NB4 (cell line): ENCODE measurements around the gene GAS7.

Experiments
- DNase-seq: peaks from one replicate; pipeline ENCODE4 v3.0.0; 2010; ENCODE audit warnings: low read depth
- H3K4me3 ChIP-seq: one replicate; pipeline ENCODE4 v1.5.1; 2011; ENCODE audit warnings: mild to moderate bottlenecking, low read depth, low read length, moderate library complexity
- MYC ChIP-seq: IDR thresholded peaks from 2 replicates; pipeline ENCODE4 v1.6.1; 2011; ENCODE audit warnings: low read depth, low read length
- POLR2A ChIP-seq: IDR thresholded peaks from 2 replicates; pipeline ENCODE4 v1.6.1; 2011; ENCODE audit warnings: mild to moderate bottlenecking; ENCODE audit not compliant: insufficient read length; ENCODE audit errors: extremely low read depth
- TF ChIP-seq, protein P1 (sequence below): IDR thresholded peaks from one replicate; pipeline ENCODE4 v1.5.1; 2012; ENCODE audit warnings: low read depth, low read length
- TF ChIP-seq, protein P2 (sequence below): IDR thresholded peaks from 2 replicates; pipeline ENCODE4 v1.6.1; 2011; ENCODE audit warnings: low read depth, low read length

Gene GAS7

DNA sequence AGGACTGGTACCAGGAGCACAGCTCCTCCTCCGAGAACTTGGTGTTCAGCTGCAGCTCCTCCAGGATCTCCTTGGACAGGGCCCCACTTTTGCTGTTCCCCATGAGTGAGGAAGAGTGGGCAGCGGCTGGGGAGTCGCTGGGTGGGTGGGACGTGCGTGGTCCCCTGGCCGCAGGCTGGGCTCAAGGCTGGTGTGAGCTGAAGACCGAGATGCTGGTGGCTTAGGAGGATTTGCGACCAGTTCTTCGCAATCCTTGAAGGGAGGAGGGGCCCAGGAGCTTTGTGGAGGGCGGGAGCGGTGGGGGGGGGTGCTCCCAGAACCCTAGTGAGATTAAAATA, 293.4 kb downstream of the GAS7 start, which contains the start of gene RCVRN:
RCVRN (minus strand) TSS at position 194 of the 338 bp plus-strand sequence; CDS start at position 103, 91 bp downstream.
- no peak within 1 kb of the TSS for H3K4me3 ChIP-seq
- no peak for DNase-seq
- TF ChIP-seq POLR2A: no peak
- TF ChIP-seq, protein P1, sequence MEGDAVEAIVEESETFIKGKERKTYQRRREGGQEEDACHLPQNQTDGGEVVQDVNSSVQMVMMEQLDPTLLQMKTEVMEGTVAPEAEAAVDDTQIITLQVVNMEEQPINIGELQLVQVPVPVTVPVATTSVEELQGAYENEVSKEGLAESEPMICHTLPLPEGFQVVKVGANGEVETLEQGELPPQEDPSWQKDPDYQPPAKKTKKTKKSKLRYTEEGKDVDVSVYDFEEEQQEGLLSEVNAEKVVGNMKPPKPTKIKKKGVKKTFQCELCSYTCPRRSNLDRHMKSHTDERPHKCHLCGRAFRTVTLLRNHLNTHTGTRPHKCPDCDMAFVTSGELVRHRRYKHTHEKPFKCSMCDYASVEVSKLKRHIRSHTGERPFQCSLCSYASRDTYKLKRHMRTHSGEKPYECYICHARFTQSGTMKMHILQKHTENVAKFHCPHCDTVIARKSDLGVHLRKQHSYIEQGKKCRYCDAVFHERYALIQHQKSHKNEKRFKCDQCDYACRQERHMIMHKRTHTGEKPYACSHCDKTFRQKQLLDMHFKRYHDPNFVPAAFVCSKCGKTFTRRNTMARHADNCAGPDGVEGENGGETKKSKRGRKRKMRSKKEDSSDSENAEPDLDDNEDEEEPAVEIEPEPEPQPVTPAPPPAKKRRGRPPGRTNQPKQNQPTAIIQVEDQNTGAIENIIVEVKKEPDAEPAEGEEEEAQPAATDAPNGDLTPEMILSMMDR: no peak
- TF ChIP-seq, protein P2, sequence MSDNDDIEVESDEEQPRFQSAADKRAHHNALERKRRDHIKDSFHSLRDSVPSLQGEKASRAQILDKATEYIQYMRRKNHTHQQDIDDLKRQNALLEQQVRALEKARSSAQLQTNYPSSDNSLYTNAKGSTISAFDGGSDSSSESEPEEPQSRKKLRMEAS: no peak
- no peak for TF ChIP-seq MYC

DNA sequence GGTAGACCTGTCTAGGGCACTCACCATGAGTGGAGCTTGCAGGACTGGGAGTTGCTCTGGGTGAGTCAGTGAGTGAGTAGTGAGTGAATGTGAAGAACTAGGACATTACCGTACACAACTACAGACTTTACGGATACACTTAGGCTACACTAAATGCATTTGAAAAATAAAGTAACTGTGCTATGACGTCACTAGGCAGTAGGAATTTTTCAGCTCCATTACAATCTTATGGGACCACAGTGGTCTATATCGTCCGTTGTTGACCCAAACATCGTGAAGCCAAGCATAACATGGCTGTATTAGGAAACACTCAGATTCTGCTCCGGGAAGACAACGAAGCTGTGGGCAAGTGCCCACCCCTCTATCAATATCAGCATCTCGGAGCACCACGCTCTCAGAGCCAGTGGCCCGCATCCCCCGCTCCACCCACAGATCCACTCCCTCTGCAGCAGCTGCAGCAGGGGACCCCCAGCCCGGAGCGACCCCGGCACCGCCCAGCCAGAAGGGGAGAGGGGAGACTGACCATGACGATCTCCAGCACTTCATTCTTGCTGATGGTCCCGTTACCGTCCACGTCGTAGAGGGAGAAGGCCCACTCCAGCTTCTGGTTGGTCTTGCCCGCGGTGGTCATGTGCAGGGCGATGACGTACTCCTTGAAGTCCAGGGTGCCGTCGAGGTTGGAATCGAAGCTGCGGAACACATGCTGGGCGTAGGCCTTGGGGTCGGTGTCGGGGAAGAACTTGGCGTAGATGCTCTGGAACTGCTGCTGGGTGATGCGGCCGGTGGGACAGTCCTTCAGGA, 293.9 kb downstream of the GAS7 start:
- no peak for DNase-seq
- TF ChIP-seq, protein P2: no peak
- TF ChIP-seq MYC: no peak
- TF ChIP-seq, protein P1: no peak
- TF ChIP-seq POLR2A: no peak

DNA sequence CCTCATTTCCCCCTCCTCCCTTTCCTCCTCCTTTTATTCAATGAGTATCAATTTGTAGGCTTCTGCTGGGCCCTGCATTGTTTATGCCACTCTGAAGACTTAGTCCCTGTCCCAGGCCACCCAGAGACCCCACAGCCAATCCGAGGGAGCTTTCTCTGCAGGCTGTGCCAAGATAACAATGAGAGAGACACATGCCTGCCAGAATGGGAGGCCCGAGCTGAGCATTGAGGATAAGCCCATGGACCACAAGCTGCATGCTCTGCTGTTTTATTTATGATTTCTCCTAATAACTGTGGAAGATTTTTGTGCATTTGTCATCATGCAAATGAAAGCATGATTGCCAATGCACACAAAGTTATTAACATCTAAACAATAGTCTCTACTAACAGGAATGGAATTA, 296.3 kb downstream of the GAS7 start:
- H3K4me3 ChIP-seq: no peak overlapping the region
- TF ChIP-seq, protein P1: no peak
- TF ChIP-seq MYC (no peak), POLR2A (no peak)
- TF ChIP-seq, protein P2: no peak

More for the DNA sequence above, 293.9 kb downstream of the GAS7 start:
- no peak overlapping the region for H3K4me3 ChIP-seq

DNA sequence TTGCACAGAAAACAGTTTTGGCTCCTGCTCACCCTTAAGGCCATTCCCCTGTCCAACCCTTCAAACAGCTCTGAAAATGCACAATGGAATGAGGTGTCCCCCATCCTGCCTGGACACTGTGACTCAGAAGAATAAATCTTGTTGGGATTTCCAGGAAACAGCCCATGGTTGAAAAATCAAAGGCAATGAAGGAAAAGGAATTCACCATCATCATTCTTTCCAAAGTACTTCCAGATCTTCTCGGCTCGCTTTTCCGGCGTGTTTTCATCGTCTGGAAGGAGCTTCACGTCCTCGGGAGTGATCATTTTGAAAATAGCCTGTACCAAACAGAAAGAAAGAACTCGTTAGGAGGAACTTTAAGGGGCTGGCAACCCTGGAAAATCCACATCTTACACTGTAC, 297.6 kb downstream of the GAS7 start:
- TF ChIP-seq, protein P1: no peak
- TF ChIP-seq, protein P2: no peak
- TF ChIP-seq POLR2A (no peak), MYC (no peak)
- no peak overlapping the region for H3K4me3 ChIP-seq
- DNase-seq: no peak

More for the DNA sequence above, 296.3 kb downstream of the GAS7 start:
- no peak for DNase-seq

DNA sequence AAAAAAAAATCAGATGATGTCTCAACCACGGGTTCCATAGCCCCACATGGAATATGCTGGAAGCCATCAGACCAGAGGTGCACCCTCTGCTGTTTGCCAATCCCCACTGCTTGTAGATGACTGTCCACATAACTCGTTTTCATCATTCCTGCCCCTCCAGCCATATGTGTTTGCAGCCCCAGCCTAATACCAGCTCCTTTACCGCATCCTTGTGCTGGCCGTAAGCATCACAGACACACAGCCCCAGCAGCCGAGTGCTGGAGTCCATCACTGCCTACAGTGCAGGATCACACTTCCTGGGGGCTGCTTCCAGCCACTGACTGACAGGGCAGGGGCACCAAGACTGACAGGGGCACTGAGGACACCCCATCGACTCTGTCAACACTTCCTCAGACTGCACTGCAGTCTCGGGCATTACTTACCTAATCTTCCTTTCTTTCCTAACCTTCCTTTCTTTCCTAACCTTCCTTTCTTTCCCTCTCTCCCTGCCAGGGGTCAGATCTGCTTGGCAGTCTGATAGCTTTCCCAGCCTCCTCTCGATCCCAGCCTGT, 298.3 kb downstream of the GAS7 start:
- no peak for DNase-seq
- no peak overlapping the region for H3K4me3 ChIP-seq
- TF ChIP-seq POLR2A: no peak
- TF ChIP-seq, protein P2: no peak
- TF ChIP-seq, protein P1: no peak
- no peak for TF ChIP-seq MYC
